Stimulated activated CD8-positive, alpha-beta memory T cell treated with anti-CD3 and anti-CD28 coated beads, Interleukin-15, amount 100 ng/mL, for 24 hours (primary cell): Measurements from ENCODE around the gene IGFL3.
"Not testable (repeated sequence)": the region's sequence is repeated elsewhere in the genome, so short reads cannot be mapped to it uniquely, and the experiment has no call there.

Experiments used
- DNase-seq: peaks from one replicate; pipeline ENCODE4 v3.0.0-alpha.2; 2020; ENCODE audit warnings: low read depth

IGFL3 gene

DNA sequence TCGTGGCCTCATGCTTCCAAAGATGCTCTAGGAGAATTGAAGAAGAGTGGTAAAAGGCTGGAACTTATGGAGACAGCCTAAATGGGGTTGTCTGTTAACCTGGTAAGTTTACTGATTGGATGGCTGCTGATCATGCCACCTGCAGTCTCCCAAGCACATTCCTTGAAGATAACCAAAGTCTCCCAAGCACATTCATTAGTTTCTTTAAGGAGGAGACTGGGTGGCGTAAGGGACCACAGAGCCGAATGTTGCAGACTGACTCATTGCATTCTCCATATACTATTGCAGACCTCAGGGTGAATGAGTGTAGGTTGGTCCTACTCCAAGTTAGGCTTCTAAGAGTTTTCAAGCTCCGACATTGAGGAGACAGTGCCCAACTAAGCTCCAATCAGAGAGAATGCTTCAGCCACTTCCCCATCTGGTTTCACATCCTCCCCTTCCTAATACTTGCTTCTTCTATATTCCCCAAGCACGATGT lies at the start of gene IGFL3:
Gene IGFL3 (minus strand): TSS at position 51 of the 478 bp plus-strand sequence. CDS start 39 bp downstream, at position 12.
- DNase-seq = no peak

GRCh38 chr19:46173886-46174480 lies 49.5 kb upstream of the IGFL3 start:
- DNase-seq = no peak

GRCh38 chr19:46162731-46163130 lies 38.2 kb upstream of the IGFL3 start:
- DNase-seq = no peak

- DNase-seq = not testable (repeated sequence)
These were observed 37.3 kb upstream of the IGFL3 start for GRCh38 chr19:46161642-46162257.

DNA sequence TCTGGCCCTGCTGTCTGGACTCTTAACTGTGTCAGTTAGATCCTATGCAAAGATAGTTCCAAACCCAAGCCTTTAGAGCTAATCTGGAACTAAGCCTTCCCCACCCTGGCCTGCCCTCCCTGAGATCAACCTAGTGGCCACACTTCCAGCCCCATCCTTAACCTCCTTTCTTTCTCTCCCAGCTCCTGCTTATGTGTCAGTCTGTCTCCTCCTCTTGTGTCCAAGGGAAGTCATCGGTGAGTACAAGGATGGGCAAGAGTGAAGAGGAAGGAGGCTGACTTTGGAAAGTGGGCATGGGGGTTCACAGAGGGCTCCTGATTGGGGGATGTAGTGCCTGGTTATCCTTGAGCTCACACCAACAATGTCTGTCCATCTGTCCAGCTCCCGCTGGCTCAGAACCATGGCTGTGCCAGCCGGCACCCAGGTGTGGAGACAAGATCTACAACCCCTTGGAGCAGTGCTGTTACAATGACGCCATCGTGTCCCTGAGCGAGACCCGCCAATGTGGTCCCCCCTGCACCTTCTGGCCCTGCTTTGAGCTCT lies 35.8 kb upstream of the IGFL3 start:
- DNase-seq = no peak

GRCh38 chr19:46159418-46160232 lies 35.1 kb upstream of the IGFL3 start:
- no peak for DNase-seq

DNA sequence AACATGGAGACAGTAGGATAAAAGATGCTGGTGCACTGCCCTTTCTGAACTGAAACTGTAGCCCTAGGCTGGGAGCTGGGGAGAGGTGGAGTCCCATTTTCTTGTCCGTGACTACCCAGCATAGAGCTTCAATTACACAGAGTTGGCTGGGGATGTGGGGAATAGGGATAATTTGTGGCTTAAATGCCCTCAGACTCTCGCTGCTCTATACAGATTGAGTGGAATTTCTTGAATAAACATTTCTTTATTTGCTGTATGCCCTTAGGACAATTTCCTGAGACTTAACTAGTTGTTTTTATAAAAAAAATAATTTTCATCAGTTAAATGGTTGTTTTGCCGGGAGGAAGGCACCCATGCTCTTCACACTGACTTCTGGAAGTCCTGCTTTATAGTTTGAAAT lies 30.7 kb upstream of the IGFL3 start:
- no peak for DNase-seq

DNA sequence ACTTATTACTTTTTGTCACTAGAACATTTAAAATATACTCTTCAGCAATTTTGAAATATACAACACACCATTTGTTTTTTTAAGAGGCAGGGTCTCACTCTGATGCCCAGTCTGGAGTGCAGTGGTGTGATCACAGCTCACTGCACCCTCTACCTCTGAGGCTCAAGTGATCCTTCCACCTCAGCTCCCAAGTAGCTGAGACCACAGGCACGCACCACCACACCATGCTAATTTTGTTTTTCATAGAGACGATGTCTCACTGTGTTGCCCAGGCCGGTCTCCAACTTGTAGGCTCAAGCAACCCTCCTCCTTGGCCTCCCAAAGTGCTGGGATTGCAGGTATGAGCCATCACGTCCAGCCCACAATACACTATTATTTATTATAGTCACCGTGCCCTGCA lies 26.1 kb upstream of the IGFL3 start:
- DNase-seq = no peak

DNA sequence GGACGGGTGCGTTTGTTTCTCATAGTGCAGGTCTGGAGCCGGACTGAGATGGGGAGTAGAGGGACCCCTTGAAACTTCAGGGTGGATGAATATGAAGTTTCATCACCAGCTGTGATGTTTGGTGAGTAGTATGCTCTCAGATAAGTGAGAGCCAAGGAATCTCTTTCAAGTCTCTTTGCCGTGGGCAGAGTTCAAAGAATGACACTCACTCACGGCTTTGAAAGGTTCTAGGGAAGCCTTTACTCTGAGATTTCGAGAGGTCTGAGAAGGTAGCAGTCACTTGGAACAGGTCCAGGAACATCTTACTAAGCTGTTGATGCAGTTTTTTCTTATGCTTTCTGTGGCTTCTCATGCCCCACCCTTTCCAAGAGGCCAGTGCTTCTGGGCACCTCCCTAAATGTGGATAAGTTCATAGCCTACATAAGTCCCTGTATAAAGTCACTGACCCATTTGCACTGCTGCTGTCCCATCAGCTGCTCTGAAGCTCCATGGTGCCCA lies 23.4 kb upstream of the IGFL3 start, which contains the start of gene IGFL2:
Gene IGFL2 (plus strand): TSS at position 448 of the 498 bp plus-strand sequence. CDS start 41 bp downstream, at position 489.
- DNase-seq = no peak

- no peak for DNase-seq
These were observed 22.8 kb upstream of the IGFL3 start for GRCh38 chr19:46147166-46147740.

DNA sequence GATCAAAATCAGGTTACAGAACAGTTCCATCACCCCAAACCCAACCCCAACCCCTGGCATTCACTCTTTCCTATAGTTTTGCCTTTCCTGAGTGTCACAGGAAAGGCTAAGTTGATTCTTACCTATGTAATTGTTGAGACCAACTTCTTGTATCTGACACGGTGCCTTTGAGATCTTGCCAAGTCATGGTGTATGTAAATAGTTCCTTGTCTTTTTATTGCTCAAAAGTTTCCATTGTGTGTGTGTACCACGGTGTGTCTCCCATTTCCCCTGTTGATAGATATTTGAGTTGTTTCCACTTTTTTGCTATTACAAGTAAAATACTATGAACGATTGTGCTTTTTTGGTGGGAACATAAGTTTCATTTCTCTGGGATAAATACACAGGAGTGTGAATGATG lies 20.3 kb upstream of the IGFL3 start:
- no peak for DNase-seq

GRCh38 chr19:46142294-46142693 lies 17.8 kb upstream of the IGFL3 start:
- DNase-seq = no peak

DNA sequence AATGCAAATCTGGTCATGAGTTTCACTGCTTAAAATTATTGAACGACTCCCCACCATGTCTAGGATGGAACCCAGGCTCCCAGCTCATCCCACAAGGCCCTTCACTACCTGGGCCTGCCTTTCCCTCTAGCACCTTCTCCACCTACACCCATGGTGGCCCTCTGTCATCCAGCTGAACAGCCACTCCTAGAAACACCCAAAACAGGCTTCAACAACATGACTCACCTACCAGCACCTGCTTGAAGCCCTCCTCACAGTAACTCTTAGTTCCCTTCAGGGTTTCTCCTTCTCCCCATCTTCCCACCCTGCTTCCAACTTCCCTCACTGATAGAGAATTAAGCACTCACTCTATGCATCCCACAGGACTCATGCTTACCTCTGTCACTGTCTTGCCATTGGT lies 16.9 kb upstream of the IGFL3 start:
- DNase-seq = no peak

- no peak for DNase-seq
These were observed 13.5 kb upstream of the IGFL3 start for GRCh38 chr19:46137915-46138473.

GRCh38 chr19:46134527-46134926 lies 10.0 kb upstream of the IGFL3 start:
- no peak for DNase-seq

DNA sequence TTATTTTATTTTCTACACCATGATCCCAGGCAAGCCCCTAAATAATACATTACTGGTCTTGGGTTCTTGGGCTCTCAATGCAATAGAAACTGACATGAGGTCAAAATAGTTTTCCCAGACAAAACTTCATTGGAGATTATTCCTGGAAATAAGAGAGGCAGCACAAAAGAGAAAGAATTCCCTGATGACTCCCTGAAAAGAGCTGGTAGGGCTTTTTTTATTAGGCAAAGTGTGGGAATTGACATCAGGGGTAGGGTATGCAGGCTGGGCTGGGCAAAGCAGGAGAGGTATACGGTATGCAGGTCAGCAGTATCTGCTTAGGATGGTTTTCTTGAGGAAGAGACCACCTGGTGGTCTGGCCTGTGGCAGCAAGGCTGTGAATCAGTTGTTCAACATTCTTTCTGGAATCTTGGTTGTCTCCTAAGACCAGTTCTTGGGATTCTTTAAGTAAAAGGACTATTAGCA lies 9.3 kb upstream of the IGFL3 start:
- DNase-seq = no peak

DNA sequence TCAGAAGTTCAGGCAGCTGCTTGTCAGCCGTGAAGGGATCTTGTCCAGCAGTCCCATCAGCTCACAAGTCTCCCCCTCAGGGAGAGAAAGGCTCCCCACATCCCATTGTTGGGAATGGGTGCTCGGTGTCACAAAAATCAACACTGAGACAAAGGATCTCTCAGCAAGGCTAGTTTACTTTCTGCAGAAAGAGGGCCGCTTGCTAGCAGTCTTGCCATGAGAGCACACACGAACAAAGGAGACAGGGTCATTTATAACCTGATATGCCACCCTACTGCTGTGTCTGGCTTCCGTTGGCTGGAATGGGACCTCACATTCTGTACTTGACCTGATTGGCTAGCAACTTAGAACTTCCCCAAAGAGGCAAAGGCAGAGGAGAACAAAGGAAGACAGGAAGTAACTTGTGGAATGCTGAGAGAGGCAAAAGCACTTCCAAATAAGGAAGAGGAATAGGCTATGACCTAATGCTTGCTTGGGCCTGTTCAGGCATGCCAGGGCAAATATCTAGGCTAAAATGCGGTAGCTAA lies 8.7 kb upstream of the IGFL3 start:
- no peak for DNase-seq

GRCh38 chr19:46132508-46133100 lies 8.1 kb upstream of the IGFL3 start:
- DNase-seq = no peak

DNA sequence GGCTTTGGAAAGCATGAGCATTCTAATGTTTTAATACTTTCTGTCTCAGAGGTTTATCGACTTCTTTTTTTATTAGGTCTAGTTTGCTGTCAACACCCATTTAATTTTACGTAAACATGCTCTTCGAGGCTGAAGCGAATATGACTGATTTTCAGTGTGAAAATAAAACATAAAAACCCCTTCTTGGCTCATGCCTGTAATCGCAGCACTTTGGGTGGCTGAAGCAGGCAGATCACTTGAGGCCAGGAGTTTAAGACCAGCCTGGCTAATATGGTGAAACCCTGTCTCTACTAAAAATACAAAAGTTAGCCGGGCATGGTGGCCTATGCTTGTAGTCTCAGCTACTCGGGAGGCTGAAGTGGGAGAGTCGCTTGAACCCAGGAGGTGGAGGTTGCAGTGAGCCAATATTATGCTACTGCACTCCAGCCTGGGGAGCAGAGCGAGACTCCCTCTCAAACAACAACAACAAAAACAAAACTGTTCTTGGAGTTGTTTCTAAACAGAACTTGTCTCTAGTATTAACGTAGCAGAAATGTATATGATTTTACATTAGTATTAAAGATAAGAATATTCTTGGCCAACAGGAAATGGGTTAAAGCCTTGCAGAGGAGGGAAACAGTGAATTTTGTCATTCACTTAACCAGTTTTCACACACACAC lies 7.1 kb upstream of the IGFL3 start:
- DNase-seq = no peak

DNA sequence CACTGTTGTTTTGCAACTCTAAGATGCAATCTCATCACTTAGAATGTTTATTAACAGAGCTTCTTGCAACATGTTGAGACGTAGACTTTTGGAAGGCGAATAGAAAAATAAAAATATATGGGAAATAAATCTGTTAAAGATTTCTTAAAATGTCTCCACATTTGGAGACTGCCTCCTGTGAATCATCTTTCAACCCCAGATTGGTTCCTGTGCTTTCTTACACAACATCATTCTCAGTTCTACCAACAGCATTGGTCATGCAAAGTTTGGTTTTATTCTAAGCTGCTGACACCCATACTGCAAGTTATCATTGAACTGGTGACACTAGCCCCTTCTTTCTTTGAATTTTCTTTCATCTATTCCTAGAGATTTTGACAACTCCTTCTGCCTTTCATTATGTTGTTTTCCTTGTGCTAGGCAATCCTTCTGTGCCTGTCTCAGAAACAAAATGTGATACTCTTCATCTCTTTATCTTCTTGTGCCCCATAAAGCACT lies 1.6 kb upstream of the IGFL3 start:
- DNase-seq = no peak
